Measurements from ENCODE around the gene ETS1.

The ETS1 gene

DNA sequence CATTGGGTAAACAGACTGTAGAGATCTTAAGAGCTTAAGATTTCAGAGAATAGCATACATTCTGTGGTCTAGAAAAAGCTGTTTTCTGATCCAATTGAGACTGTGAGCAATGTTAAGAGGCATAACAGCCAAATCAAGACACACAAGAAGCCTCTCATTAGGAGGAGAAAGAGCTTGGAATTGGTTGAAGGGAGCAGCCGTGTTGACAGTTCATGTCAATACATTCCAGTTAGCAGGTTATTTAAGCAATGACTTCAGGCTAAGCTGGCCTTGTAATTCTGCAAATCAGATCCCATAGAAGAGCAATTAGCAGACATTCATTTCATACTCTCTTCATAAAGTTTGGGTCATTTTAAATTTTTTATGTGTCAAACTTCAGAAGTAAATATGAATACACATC is 50.9 kb downstream of the ETS1 start:
- no peak for DNase-seq (ENCODE audit: low read depth)

DNA sequence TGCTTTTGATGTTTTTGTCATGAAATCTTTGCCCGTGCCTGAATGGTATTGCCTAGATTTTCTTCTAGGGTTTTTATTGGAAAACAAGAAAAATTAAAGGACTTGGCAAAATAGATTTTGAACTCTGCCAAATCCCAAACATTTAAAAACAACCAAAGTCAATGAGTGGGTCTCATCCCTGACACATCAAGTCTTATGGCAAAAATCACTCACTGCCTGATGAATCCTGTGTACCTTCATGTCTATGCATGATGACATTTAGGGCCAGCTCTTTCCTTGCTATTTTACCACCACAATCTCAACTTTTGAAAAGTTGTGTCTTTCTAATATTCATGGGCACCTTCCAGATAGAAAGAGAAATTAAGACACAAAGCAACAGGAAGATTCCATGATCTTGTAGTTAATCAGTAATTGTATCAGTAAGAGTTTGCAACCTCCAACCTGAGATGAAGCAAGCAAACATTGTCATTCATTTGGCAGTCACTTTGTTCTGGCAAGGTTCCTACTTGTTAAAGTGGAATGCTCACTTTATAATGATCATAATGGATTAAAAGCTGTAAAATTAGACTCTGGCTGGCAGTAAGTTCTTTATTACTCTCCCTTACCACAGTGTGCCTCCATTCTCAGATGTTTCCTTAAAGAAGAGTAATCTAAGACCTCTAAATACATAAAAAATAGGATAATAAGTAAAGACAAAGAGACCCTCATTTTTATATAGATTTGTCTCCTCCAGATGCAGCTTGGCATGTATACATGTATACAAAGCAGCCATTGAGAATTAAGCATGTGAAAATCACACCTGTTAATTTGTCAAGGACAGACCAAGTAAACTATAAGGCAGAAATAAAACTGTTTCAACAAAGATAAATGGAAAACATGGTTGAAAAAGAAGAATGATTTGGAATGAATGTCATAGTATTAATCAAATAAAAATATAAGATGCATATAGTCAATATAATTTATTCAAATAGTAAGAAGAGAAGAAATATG is 51.6 kb downstream of the ETS1 start:
- no peak for DNase-seq (ENCODE audit: low read depth)

DNA sequence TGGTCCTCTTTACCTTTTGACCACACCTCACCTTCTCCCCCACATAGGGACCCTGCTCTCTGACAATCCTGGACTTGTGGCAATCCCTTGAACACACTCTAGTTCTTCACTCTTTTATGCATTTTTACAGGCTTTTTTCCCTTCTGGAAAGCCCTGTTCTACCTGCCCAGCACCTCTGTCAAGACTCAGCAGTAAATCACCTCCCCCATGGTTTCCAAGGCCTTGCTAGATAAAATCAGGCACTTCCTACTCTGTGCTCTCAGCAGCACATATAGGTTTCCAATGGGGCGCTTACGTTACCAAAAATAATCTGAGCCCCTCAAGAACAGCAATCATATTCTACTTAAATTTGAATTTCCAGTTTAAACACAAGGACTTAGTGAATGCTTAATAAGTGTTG is 53.9 kb downstream of the ETS1 start:
- DNase-seq (ENCODE audit: low read depth), result no peak

DNA sequence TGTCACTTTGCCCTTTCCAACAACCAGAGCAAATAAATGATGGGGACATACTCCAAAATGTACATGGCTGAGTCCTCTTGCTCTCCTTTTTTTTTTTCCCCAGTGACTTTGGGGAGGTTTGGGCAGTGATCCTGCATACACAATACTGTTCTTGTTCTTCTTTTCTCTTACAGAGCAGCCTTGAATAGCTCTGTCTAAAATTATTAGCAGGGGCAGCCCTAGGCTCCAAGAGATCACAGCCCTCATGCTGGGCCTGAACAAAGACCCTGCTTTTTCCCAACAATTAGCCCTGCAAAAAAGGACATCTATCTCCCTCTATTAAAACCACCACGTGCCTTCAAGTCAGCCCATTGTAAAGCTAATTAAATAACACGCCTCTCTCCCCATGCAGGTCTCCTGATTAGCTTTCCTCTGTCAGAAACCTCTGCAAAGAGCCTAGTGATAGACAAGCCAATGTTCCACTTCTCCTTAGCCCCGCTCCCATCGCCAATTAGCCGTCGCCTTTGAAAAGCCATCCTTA is 54.7 kb downstream of the ETS1 start:
- no peak for DNase-seq (ENCODE audit: low read depth)

DNA sequence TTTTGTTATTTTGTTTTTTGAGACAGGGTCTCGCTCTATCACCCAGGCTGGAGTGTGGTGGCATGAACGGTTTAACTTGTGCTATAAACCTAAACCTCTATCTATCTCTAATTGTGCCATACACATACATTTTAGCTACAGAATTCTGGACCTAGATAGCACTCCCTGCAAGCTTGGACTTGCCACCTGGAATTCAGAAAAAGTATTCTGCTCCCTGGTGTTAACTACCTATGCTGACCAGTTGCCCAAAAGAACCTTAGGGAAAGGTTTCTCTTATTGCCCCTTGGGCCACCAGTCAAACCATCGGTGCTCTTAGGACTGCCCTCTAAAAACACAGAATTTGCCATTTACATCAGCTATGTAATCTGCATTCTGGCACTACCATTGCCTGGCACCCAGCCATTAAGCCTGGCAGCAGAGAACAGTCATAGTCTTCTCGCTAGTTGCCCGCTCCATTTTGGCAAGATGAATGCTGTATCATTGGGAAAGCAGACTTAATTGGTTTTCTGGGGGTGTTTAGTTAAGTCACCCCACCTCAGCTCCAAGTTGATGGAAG is 55.3 kb downstream of the ETS1 start:
- no peak for DNase-seq (ENCODE audit: low read depth)

DNA sequence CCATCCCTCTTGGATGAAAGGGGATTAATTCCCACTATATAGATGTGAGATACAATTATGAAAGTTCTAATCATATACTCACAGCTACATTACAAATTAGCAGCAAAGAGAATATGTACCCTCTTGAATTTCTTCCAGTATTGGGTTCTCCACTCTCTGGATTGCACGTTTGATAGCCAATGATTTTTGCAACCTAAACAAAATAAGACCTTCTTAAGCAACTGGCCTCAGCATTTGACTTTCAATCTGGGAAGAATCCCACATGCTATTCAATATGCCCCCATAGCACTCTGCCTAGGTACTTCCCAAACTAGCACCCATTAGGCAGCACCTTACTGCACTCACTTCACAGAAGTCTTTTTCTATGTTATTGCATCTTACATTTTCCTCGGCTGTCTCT is 55.8 kb downstream of the ETS1 start:
- no peak for DNase-seq (ENCODE audit: low read depth)

DNA sequence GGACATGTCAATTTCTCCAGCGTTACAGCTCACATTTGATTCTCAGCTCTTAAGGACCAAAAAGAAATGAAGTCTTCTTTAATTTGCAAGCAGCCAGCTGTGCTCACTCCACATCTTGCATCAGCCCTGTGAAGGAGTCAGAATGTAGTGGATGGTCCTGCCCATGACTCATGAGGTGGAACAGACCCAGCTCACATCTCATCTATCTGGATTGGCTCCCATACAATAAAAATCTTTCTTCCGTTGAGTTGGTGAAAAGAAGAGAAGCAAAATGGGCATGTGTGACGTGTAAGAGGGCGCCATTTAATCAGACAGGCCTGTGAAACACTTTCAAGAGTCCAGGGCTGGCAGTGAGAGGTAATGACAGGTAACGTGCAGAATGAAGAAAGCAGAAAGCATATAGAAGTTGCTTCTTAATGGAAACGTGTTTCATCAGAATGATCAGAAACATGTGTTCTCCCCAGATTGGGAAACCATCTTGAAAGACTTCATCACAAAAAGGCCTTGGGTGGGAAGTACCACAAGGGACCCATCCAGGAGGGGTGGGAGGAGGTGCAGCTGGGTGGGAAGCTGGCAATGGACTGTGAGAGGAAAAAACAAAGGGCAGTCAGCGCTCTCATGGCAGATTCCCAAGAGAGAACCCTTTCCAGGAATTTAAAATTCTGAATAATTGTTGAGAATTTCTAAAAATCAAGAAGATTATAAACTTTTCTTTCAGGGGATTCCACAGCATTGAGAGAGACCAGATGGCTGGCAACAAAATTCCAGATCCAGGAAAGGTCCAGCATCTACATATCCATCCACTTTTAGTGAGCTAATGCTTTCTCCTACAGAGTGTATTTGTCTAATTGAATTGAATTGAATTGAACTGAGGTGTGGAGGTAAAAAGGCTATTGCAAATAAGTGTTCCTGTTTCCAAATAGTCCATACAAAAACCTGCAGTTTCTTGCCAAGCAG is 57.0 kb downstream of the ETS1 start:
- no peak for DNase-seq (ENCODE audit: low read depth)

DNA sequence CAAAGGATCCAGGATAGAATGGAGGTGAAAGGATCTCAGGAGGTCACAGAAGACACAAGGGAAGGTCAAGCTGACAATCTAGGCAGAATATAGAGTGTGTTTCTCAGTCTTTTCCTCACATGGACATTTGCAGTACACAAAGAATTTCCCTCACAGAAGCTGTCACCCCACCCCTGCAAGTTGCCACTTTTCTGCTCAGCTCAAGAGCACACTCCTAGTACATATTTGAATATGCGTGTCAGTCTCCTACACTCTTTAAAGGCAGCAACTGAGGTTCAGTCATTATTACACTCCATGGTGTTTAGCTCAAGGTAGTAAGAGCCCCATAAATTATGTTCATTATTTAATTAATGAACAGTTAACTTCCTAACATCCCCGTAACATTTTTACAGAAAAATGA is 59.1 kb downstream of the ETS1 start:
- DNase-seq (ENCODE audit: low read depth), result no peak

DNA sequence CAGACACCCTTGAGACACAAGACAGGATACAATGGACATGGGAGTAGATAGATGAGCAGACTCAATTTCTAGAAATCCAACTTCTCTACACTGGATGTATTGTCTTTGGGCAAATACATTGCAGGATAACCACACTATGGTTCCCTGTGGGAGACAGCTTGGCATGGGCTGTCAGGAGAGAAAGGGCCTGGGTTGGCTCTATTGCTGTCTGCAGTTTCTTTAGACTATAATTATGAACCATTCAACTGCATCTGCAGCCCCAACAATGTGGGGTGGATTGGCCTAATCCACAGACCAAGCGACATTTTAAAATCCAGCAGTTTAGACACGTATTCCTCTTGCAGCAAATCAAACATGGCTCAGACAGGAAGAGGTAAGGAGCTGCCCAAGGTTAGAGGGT is 60.3 kb downstream of the ETS1 start:
- no peak for DNase-seq (ENCODE audit: low read depth)

DNA sequence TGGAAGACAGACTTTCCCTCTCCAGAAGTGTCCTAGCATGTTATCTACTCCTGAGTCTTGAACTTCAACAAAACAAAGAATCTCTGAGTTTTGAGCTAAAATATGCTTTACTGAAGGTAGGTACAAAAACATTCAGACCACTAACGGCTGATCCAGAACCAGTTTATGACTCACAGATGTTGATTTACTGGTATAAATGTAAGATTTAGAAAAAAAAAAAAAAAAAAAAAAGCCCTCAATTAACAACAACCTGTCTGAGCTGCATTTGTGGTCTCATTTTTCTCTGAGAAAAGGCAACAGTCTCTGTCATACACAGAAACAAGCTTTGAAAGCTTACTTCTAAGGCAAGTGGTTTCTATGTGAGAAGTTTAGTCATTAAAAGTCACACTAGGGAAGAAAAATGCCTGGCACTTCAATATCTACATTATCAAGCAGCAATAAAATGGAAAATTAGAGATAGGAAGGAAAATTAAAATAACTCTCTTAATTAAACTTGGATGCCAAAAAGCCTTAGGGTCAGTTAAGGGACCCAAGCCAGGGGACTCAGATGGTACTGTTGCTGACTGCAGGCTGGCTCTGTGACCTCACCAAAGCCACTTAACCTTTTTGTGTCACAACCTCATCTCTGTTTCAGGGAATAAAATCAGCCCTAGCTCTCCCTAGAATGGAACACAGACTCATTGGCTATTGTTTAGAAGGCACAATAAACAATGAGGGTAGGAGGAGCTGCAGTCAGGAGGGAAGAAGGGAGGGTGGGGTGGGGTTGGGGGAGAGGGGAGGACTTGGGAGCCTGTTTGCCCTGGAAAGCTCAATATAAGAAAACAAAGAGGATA is 61.7 kb downstream of the ETS1 start:
- no peak for DNase-seq (ENCODE audit: low read depth)

DNA sequence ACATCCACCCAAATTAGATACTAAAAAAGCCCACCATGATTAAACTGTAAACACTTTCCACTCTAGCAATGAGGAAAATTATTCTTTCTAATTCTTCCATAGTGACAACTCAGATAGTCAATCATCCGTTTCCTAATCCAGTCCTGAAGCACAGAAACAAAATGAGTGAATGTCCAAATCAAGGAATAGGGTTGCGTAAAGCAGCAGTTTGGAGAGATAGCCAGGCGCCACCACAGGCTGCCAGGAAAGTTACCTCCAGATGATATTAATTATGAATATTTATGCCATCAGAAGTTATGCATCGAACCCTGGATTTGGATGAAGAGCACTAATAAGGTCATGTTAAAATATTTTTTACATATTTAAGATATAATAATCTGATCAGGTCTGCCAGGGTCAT is 63.2 kb downstream of the ETS1 start:
- DNase-seq (ENCODE audit: low read depth), result no peak

DNA sequence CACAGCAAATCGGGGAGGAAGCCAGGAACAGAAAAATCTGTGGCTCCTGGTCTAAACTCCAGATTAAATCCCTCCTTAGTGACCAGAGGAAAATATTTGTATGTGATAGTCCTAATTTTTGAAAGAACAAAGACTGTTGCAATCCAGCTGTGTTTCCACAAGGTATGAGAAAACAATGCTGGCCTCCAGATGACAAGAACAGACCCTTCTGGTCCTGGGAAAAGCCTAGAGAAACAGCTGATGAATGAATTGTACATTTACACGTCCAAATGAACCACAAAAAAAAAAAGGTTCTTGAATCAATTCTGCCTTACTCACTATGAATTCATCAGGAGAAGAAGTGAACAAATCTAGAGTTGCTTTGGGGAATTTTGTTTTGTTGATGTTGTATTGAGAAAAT is 63.7 kb downstream of the ETS1 start:
- DNase-seq (ENCODE audit: low read depth), result no peak

DNA sequence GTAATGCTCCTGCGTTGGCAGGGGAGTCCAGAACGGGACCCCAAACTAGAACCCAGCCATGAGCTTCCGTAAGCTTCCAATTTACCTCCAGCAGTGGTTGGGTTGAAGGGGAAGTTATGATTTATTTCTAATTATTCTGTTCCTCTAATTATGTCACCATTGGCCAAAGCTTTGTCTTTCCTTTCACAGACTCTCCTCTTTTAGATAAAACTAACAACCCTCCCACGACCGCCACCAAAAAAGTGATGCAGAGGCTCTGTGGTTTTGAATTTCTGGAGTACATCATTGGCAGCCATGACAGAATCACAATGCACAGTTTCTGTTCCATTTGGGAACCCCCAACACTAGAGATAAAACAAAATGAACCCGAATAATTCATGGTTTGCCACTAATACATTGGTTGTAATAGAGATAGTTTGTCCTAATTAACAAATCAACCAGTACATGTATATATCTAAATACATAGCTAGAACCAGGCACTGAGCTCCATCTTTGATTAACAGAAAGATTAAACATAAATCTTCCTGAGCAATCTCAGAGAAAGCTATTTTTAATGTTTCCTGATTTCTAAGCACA is 64.3 kb downstream of the ETS1 start:
- peak; percentile 58 for DNase-seq (ENCODE audit: low read depth)

DNA sequence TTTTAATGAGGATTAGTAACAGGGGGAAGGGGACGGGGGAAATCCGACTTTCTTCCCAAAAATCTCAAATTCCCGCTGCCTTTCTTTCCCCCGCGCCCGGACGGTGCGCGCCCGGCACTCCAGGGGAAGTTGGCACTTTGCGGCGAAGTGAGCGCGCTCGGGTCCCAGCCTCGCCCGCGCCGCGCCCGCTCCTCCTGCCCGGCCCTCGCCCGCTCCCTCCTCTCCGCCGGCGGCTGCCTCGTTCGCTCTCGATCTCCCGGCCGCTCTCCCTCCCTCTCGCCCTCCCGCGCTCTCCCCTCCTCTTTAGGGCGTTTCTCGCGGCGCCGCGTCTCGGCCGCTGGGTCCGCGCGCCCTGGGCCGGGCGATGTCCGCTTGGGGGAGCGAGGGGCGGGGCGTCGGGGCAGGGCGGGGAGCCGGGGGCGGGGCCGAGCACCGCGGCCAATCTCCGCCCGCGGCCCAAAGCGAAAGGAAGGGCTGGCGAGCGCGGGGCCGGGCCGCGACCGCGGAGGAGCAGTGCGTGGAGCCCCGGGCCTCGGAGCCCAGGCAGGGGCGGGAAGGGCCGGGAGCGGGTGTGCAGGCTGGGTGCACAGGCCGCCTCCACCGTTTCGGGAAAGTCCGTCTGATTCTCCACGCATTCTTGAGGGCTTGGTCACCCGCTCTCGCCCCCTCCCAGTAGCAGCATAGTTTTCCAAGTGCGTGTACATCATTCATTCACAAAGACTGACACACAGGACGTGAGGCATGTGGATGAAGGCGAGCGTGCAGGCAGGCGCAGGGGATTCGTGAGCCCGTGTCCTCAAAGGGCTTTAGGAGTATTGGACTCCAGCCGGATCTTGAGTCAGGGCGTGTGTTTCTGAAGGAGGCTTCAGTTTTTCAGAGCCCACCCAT is 65.1 kb downstream of the ETS1 start:
- DNase-seq (ENCODE audit: low read depth), result peak; percentile 84

DNA sequence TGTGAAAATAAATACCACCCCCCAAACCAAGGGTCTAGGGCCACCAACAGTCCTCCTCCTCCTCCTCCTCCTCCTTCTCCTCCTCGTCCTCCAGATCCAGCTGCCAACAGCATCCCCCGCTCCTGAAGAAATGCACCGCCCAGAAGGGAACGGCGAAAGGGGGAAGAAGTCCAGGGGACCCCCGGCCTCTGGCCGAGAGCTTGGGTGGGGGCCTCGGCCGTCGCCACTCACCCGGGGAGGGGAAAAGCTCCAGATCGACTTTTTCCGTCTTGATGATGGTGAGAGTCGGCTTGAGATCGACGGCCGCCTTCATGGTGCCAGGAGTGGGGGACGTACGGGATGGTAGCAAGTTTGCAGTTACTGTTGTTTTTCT is 65.7 kb downstream of the ETS1 start:
- no peak for DNase-seq (ENCODE audit: low read depth)

DNA sequence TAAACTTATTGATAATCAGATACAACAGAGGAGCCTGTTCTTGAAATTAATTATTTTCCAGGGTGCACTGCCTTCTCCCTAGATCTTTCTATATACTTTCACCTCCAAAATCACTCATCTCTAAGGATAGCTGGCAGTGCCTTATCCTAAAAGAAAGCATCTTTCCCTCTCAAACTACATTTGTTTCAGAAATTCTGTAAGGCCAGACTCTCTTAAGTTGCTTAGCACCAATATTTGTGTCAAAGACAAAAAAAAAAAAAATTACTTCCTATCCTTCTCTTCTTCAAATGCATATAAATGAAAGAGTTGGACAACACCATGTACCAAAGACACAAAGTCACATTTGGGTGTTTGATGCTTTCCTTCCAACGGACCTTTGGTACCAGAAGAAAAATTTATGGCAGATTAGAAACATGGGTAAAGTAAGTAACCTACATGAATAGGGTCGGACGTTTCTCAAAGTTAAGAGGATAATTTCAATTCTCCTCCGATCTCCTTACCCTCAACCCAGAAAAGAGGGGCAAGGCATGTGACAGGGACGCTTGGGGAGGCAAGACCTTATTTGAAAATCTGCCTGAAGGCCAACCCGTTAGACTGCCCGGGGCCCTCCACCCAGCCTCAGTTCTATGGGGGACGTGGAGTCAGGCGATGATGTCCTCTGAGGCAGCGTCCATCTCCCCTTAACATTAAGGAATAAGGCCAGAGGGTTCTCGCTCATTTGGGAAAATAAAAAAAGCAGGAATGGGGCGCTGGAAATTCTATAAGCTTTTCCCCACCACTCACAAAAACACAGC is 66.3 kb downstream of the ETS1 start:
- no peak for DNase-seq (ENCODE audit: low read depth)

DNA sequence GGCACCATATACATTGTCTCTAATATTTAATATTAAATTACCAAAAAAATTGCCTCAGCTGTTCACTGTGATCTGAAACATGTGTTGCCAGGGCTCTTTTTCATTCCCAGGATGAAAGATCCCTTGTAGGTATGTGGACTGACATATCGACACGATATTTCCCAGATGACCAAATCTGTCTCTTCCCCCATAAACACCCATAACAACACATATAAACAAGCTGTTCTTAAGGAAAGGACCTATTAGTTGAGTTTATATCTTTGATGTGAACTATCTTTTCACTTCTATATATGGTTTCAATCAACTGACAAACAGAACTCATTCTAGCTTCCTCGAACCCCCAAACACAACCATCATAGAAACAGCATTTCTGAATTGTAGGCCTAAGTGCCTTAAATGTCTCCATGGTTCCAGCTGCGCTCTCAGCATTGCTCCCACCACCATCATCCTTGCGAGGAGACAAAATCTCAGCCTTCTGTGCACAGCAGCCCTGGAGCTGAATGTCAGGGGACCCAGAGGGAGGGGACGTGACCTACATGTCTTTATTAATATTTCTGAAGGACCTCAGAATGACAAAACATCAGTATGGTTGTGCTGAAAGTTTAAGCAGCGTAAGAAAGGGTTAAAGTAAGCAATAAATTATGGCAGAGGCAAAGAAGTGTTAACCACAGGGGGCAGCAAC is 67.0 kb downstream of the ETS1 start:
- DNase-seq (ENCODE audit: low read depth), result no peak

DNA sequence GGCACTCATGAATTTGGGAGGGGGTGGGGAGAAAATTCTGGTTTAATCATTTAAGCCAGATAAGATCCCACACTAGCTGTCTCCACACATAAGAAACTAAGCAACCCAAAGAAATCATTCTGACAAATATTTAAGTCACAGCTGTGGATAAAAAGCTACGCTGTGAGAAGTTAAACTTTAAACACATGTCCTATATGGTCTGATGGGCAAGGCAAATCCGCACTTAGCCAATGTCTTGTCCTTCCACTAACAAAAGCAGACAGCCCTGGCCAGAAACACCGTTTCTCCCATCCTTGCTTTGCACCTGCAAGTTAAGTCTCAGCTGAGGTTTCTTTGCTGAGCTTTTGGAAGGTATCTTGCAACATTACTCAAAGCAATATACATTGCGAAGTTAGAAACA is 68.0 kb downstream of the ETS1 start:
- no peak for DNase-seq (ENCODE audit: low read depth)
